Testis (tissue), 3 donors: ENCODE results near the gene DLX4. TPM values are rescaled to one million over a fixed set of nuclear protein-coding genes. Genes with fewer than 3 reads are reported as not detected.

Source experiments
- DNase-seq: peaks from one replicate; pipeline ENCODE4 v3.0.0-alpha.2; 2019
- H3K27ac ChIP-seq, 2 donors: fragments of 200-600 bp; sonication (generic); one replicate each; pipeline ENCODE4 v1.5.1; 2019
- H3K27me3 ChIP-seq: fragments of 200-600 bp; sonication (generic); one replicate; pipeline ENCODE4 v1.5.1; 2019
- H3K36me3 ChIP-seq: fragments of 200-600 bp; sonication (generic); one replicate; pipeline ENCODE4 v1.5.1; 2017; ENCODE audit warnings: low read depth; ENCODE audit errors: missing control alignments
- H3K4me1 ChIP-seq: fragments of 200-600 bp; sonication (generic); one replicate; pipeline ENCODE4 v1.5.1; 2019
- H3K4me3 ChIP-seq, 2 donors: fragments of 200-600 bp; sonication (generic); one replicate each; pipeline ENCODE4 v1.5.1; 2017 to 2019
- H3K9me3 ChIP-seq: fragments of 200-600 bp; sonication (generic); one replicate; pipeline ENCODE4 v1.5.1; 2017
- POLR2A ChIP-seq: fragments of 450-650 bp; IDR thresholded peaks from one replicate; pipeline ENCODE4 v1.6.1; 2017; ENCODE audit warnings: antibody characterized with exemption, mild to moderate bottlenecking, moderate library complexity
- WGBS, 2 donors: methylation state at CpG; one replicate each; pipeline ENCODE4 v1.1.5; 2018; 5-methylcytosine and 5-hydroxymethylcytosine counted together
- intact Hi-C: fragments of 100-400 bp; cut with DNase I; formaldehyde crosslinking; loops from one replicate; pipeline ENCODE4 v1.15.1; 2023; ENCODE audit warnings: low total_unique reads
- polyA plus RNA-seq: library from polyadenylated mRNA; stranded (reverse); fragments of 350-450 nt; fragmentation: Illumina TruSeq; extraction: RNeasy Lipid Tissue Mini Kit (QIAGEN cat#74804); gene quantifications from one replicate; pipeline ENCODE4 v1.2.3, GENCODE V29; 2014; ENCODE audit warnings: low read depth, low replicate concordance; ENCODE audit not compliant: insufficient read depth
- total RNA-seq, 2 donors: library from RNA; depleted of rRNA; stranded (reverse); fragments of >200 nt; gene quantifications; one replicate each; pipeline ENCODE4 v1.2.3, GENCODE V29; 2016
- TF ChIP-seq, protein P1 (sequence below), 3 experiments: fragments of 450-650 bp in 2 of 3; fragments of 200-600 bp in 1 of 3; sonication (generic) in 1 of 3; IDR thresholded peaks; one replicate each; pipeline ENCODE4 v1.5.1; 2016 to 2019; ENCODE audit warnings: antibody characterized with exemption in 3 of 3, mild to moderate bottlenecking in 2 of 3, moderate library complexity in 1 of 3

The DLX4 gene
- total and polyA plus RNA-seq, 3 donors from 2014 or later: 0.30 to 1.2 (median 0.37) TPM

DNA sequence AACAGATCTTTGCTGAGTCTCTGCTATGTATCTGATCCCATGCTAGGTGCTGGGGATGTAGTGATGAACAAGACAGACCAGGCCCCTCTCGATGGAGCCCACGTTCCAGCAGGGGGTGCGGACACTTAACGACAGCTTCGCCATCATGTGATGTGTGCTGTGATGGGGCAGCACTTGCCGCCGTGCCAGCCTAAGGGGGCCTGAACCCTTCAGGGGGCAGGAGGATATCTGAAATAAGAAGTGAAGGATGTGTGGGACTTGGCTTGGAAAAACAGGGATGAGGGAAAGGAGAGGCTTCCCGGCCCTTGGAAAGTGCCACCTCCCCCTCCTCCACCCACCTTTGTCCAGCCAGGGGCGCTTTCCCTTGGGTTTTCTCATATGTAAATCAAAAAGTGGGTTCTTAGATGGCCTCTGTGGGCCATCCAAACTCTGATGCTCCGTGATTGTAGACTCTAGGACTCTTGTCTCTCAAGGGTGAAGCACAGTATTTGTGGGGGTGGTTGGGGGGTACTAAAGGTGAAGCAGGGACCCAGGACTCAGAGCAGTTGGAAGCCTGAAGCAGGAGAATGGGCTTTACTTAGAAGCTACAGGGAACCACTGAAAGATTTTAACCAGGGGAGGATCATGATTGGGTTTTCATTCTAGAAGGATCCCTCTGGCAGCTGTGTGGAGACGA lies 30.0 kb downstream of the DLX4 start:
- intact Hi-C loops: loop anchor here (5.0 kb wide), 2 partner anchors 122 to 137 kb away; no protein-coding TSS in a partner anchor
- no peak overlapping the region for H3K27ac ChIP-seq
- no peaks in the 10 kb centered on the region for H3K9me3 ChIP-seq
- H3K27me3 ChIP-seq: no peaks in the 10 kb centered on the region
- no peak for DNase-seq
- 45 to 52% methylated on average over 11 of the region's 11 CpGs for WGBS, 2 donors
- H3K36me3 ChIP-seq: no peaks in the 10 kb centered on the region
- H3K4me1 ChIP-seq: peaks cover 17% of the 10 kb centered on the region
- no peak for TF ChIP-seq POLR2A
- no peak overlapping the region for H3K4me3 ChIP-seq

GRCh38 chr17:50003911-50004310 lies 34.9 kb downstream of the DLX4 start:
- DNase-seq: no peak
- 79 to 80% methylated on average over 4 of the region's 4 CpGs for WGBS, 2 donors
- no peaks in the 10 kb centered on the region for H3K9me3 ChIP-seq
- intact Hi-C loops: no loop called here
- H3K4me3 ChIP-seq: no peak overlapping the region
- TF ChIP-seq POLR2A: no peak
- TF ChIP-seq, protein P1, sequence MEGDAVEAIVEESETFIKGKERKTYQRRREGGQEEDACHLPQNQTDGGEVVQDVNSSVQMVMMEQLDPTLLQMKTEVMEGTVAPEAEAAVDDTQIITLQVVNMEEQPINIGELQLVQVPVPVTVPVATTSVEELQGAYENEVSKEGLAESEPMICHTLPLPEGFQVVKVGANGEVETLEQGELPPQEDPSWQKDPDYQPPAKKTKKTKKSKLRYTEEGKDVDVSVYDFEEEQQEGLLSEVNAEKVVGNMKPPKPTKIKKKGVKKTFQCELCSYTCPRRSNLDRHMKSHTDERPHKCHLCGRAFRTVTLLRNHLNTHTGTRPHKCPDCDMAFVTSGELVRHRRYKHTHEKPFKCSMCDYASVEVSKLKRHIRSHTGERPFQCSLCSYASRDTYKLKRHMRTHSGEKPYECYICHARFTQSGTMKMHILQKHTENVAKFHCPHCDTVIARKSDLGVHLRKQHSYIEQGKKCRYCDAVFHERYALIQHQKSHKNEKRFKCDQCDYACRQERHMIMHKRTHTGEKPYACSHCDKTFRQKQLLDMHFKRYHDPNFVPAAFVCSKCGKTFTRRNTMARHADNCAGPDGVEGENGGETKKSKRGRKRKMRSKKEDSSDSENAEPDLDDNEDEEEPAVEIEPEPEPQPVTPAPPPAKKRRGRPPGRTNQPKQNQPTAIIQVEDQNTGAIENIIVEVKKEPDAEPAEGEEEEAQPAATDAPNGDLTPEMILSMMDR (IDR thresholded peaks at IDR 0.05): no peak
- no peak overlapping the region for H3K27ac ChIP-seq
- H3K36me3 ChIP-seq: no peaks in the 10 kb centered on the region
- H3K27me3 ChIP-seq: no peaks in the 10 kb centered on the region
- no peaks in the 10 kb centered on the region for H3K4me1 ChIP-seq

GRCh38 chr17:50009282-50009681 lies 40.3 kb downstream of the DLX4 start:
- DNase-seq: no peak
- WGBS, 2 donors: 56 to 87% methylated on average over 2 of the region's 2 CpGs
- Histone ChIP-seq H3K36me3 (no peaks in the 10 kb centered on the region), H3K4me3 (no peak overlapping the region), H3K27ac (no peak overlapping the region), H3K27me3 (no peaks in the 10 kb centered on the region), H3K4me1 (no peaks in the 10 kb centered on the region), H3K9me3 (no peaks in the 10 kb centered on the region)
- TF ChIP-seq, protein P1 (IDR thresholded peaks at IDR 0.05): no peak
- TF ChIP-seq POLR2A: no peak
- intact Hi-C loops: no loop called here

DNA sequence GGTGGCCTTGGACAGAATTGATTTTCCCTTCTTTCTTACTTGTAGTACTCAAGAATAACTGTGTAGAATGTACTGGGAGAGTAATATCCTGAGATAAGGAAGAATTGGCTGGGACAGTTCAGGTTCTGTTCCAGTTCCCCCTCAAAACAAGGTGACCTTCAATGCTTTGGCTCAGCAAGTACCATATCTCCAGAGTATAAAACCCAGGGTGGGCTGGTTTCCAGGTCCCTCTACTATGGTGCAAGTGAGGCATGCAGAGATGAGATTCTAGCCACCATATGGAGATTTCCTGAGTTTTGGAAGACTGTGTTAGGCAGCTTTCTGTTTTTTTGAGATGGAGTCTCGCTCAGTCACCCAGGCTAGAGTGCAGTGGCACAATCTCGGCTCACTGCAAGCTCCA lies 44.1 kb downstream of the DLX4 start:
- H3K27ac ChIP-seq: no peak overlapping the region
- intact Hi-C loops: no loop called here
- no peaks in the 10 kb centered on the region for H3K9me3 ChIP-seq
- WGBS, 2 donors: 87 to 92% methylated on average over 2 of the region's 2 CpGs
- H3K27me3 ChIP-seq: no peaks in the 10 kb centered on the region
- H3K4me1 ChIP-seq: no peaks in the 10 kb centered on the region
- no peaks in the 10 kb centered on the region for H3K36me3 ChIP-seq
- H3K4me3 ChIP-seq: no peak overlapping the region
- TF ChIP-seq, protein P1 (IDR thresholded peaks at IDR 0.05): no peak
- no peak for TF ChIP-seq POLR2A
- no peak for DNase-seq

- Histone ChIP-seq H3K9me3 (no peaks in the 10 kb centered on the region), H3K4me1 (no peaks in the 10 kb centered on the region), H3K36me3 (no peaks in the 10 kb centered on the region), H3K27me3 (no peaks in the 10 kb centered on the region), H3K4me3 (no peak overlapping the region), H3K27ac (no peak overlapping the region)
- 52 to 57% methylated on average over 1 of the region's 1 CpG for WGBS, 2 donors
- no peak for DNase-seq
- intact Hi-C loops: no loop called here
- TF ChIP-seq, protein P1 (IDR thresholded peaks at IDR 0.05): no peak
- no peak for TF ChIP-seq POLR2A
Measured at GRCh38 chr17:50014471-50015088, 45.6 kb downstream of the DLX4 start.
